HepG2 (cell line): ENCODE data around the gene CHCHD5. TPM values are rescaled to one million over a fixed set of nuclear protein-coding genes. Genes with fewer than 3 reads are reported as not detected.
A peak's percentile ranks its signal among the peaks of the same experiment; 100 is the strongest.

ENCODE experiments used
- DMAP1 ChIP-seq: IDR thresholded peaks from 2 replicates; pipeline ENCODE4 v1.6.1; 2016
- IRF2 ChIP-seq: IDR thresholded peaks from 2 replicates; pipeline ENCODE4 v1.6.1; 2018; ENCODE audit warnings: missing genetic modification reagents, missing compliant biosample characterization
- PHF20 ChIP-seq: sonication (generic); formaldehyde crosslinking; IDR thresholded peaks from 2 replicates; pipeline ENCODE4 v1.5.0; 2020; ENCODE audit warnings: mild to moderate bottlenecking, missing genetic modification reagents
- POLR2AphosphoS2 ChIP-seq: IDR thresholded peaks from 2 replicates; pipeline ENCODE4 v1.6.1; 2011; ENCODE audit warnings: low read depth, low read length, improper control_type of control experiment
- RFX5 ChIP-seq: IDR thresholded peaks from 2 replicates; pipeline ENCODE4 v1.6.1; 2011; ENCODE audit warnings: low read depth, low read length, improper control_type of control experiment
- RFXANK ChIP-seq: IDR thresholded peaks from 2 replicates; pipeline ENCODE4 v1.6.1; 2016
- RXRA ChIP-seq: sonication (generic); formaldehyde crosslinking; IDR thresholded peaks from 2 replicates; pipeline ENCODE4 v1.5.1; 2020; ENCODE audit warnings: missing genetic modification reagents
- SAFB2 ChIP-seq: sonication (generic); formaldehyde crosslinking; IDR thresholded peaks from 2 replicates; pipeline ENCODE4 v1.5.1; 2020; ENCODE audit warnings: missing genetic modification reagents, low read depth, mild to moderate bottlenecking, borderline replicate concordance
- SIX1 ChIP-seq: sonication (generic); formaldehyde crosslinking; IDR thresholded peaks from 2 replicates; pipeline ENCODE4 v1.4.0; 2020; ENCODE audit warnings: missing genetic modification reagents, borderline replicate concordance
- SP1 ChIP-seq, 2 experiments: fragments of 450-650 bp in 1 of 2; sonication (generic) in 1 of 2; formaldehyde crosslinking in 1 of 2; IDR thresholded peaks; 2 replicates each; pipeline versions ENCODE4 v1.4.0 to v1.6.1; 2016 to 2020; ENCODE audit warnings: missing genetic modification reagents in 1 of 2
- SRSF9 ChIP-seq: fragments of 200-400 bp; formaldehyde crosslinking; IDR thresholded peaks from 2 replicates; pipeline ENCODE4 v1.6.1; 2018; ENCODE audit warnings: borderline replicate concordance, mild to moderate bottlenecking, low read depth, low read length; ENCODE audit not compliant: insufficient read depth, poor library complexity, severe bottlenecking
- WIZ ChIP-seq: sonication (generic); formaldehyde crosslinking; IDR thresholded peaks from 2 replicates; pipeline ENCODE4 v1.5.1; 2020; ENCODE audit warnings: mild to moderate bottlenecking, missing genetic modification reagents
- ZC3H4 ChIP-seq: sonication (generic); formaldehyde crosslinking; IDR thresholded peaks from 2 replicates; pipeline ENCODE4 v1.4.0; 2020; ENCODE audit warnings: missing genetic modification reagents, borderline replicate concordance
- ZNF17 ChIP-seq: sonication (generic); formaldehyde crosslinking; IDR thresholded peaks from 2 replicates; pipeline ENCODE4 v1.5.0; 2020; ENCODE audit warnings: mild to moderate bottlenecking, missing genetic modification reagents
- ZNF703 ChIP-seq: sonication (generic); formaldehyde crosslinking; IDR thresholded peaks from 2 replicates; pipeline ENCODE4 v1.5.1; 2020; ENCODE audit warnings: missing genetic modification reagents, mild to moderate bottlenecking, moderate library complexity, borderline replicate concordance
- ZNF749 ChIP-seq: sonication (generic); formaldehyde crosslinking; IDR thresholded peaks from 2 replicates; pipeline ENCODE4 v1.8.0; 2022; ENCODE audit warnings: mild to moderate bottlenecking, missing genetic modification reagents, moderate library complexity, borderline replicate concordance
- ZNF768 ChIP-seq: sonication (generic); formaldehyde crosslinking; IDR thresholded peaks from 2 replicates; pipeline ENCODE4 v1.4.0; 2020; ENCODE audit warnings: missing genetic modification reagents
- ZNF83 ChIP-seq: sonication (generic); formaldehyde crosslinking; IDR thresholded peaks from 2 replicates; pipeline ENCODE4 v1.4.0; 2020; ENCODE audit warnings: missing genetic modification reagents, mild to moderate bottlenecking, borderline replicate concordance
- ZNF850 ChIP-seq: sonication (generic); formaldehyde crosslinking; conservative IDR thresholded peaks from 2 replicates; pipeline ENCODE4 v1.9.0; 2021; ENCODE audit warnings: mild to moderate bottlenecking, missing genetic modification reagents
- polyA plus RNA-seq, 8 experiments: library from polyadenylated mRNA; depleted of rRNA in 3 of 8; stranded (reverse) in 7 of 8; unstranded in 1 of 8; fragments of >200 nt; fragmentation: Illumina TruSeq in 4 of 8; extraction: Trizol in 4 of 8; gene quantifications; 2 replicates each; pipeline versions ENCODE4 v1.2.1 to v1.2.3, GENCODE V29; 2011 to 2016; ENCODE audit warnings: low read depth in 4 of 8, missing spikeins in 1 of 8, mixed read lengths in 1 of 8; ENCODE audit not compliant: insufficient read depth in 1 of 8
- total RNA-seq, 5 experiments: library from RNA; depleted of rRNA; stranded (reverse); fragments of >200 nt; fragmentation: Illumina TruSeq; extraction: Trizol; gene quantifications; 2 replicates each; pipeline ENCODE4 v1.2.3, GENCODE V29; 2016; ENCODE audit warnings: low read depth in 1 of 5
- TF ChIP-seq, protein P1 (sequence below): sonication (generic); formaldehyde crosslinking; conservative IDR thresholded peaks from 2 replicates; pipeline ENCODE4 v1.5.0; 2020; ENCODE audit warnings: missing genetic modification reagents
- TF ChIP-seq, protein P2 (sequence below): sonication (generic); formaldehyde crosslinking; IDR thresholded peaks from 2 replicates; pipeline ENCODE4 v1.4.0; 2020; ENCODE audit warnings: missing genetic modification reagents
- TF ChIP-seq, protein P3 (sequence below): sonication (generic); formaldehyde crosslinking; IDR thresholded peaks from 2 replicates; pipeline ENCODE4 v1.5.0; 2020; ENCODE audit warnings: missing genetic modification reagents

The CHCHD5 gene
- total and polyA plus RNA-seq, 2 of the 13 experiments (the other 11 are each of a cell fraction or from before 2014, with no cell fraction given): 19.0 to 23.9 TPM

DNA sequence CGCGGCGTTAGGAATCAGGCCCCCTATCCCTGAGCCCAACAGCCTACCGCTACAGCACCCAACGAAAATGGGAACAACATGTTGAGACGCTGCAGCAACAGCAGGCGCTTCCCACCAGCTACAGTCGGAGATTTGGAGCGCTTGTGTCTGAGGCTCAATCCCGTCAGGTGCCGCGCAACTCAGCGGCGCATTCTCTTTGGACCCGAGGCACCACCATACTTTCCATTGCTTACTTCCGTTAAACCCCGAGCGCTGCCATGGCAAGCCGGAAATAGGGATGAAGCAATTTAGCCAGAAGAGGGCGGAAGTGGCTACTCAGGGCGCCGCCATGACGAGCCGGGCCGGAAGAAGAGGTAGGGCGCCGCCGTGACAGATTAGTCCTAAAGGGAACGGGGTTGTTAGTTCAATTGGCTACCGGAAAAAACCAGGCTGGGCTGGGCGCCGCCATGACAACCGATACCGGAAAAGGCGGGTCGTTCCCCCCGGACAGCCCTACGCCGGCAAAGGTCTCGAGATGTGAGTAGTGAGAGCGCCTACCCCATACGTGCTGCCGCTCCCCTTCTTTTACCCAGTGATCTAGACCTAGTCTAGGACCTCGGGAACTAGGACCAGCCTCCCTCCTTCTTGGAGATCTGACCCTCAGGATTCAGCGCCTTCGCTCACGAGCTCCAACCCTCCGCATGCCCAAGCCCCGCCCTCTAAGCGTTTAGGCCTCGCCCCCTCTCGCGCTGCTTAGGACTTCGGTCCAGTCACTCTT is at the start of gene CHCHD5 (continued):
- TF ChIP-seq RFX5 (no peak), SP1 (IDR thresholded peaks at IDR 0.05) (no peak), SP1 (CRISPR knock-in tag; IDR thresholded peaks at IDR 0.05) (peak; percentile 68), SRSF9 (no peak), WIZ (CRISPR knock-in tag) (0 out of 2 replicates have a peak, but pooled peaks have one; percentile 29), RXRA (CRISPR knock-in tag) (peak; percentile 70; the same call in 1 of the 2 replicates), ZNF768 (CRISPR knock-in tag) (peak; percentile 18; the same call in 1 of the 2 replicates), ZNF17 (CRISPR knock-in tag) (no peak), ZNF703 (CRISPR knock-in tag) (peak; percentile 42; the same call in 1 of the 2 replicates), SAFB2 (CRISPR knock-in tag) (0 out of 2 replicates have a peak, but pooled peaks have one; percentile 74), RFXANK (CRISPR knock-in tag) (no peak), SIX1 (peak; percentile 21; the same call in 1 of the 2 replicates), ZC3H4 (CRISPR knock-in tag) (peak; percentile 21), ZNF850 (CRISPR knock-in tag) (peak; percentile 93; the same call in 1 of the 2 replicates), ZNF83 (CRISPR knock-in tag) (peak; percentile 85; the same call in 1 of the 2 replicates), DMAP1 (CRISPR knock-in tag) (peak; percentile 85; the same call in 1 of the 2 replicates), IRF2 (CRISPR knock-in tag) (peak; percentile 88), ZNF749 (CRISPR knock-in tag) (0 out of 2 replicates have a peak, but pooled peaks have one; percentile 15), POLR2AphosphoS2 (0 out of 2 replicates have a peak, but pooled peaks have one; percentile 49), PHF20 (CRISPR knock-in tag) (peak; percentile 97)
- TF ChIP-seq, protein P1, sequence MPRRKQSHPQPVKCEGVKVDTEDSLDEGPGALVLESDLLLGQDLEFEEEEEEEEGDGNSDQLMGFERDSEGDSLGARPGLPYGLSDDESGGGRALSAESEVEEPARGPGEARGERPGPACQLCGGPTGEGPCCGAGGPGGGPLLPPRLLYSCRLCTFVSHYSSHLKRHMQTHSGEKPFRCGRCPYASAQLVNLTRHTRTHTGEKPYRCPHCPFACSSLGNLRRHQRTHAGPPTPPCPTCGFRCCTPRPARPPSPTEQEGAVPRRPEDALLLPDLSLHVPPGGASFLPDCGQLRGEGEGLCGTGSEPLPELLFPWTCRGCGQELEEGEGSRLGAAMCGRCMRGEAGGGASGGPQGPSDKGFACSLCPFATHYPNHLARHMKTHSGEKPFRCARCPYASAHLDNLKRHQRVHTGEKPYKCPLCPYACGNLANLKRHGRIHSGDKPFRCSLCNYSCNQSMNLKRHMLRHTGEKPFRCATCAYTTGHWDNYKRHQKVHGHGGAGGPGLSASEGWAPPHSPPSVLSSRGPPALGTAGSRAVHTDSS (CRISPR knock-in tag): 0 out of 2 replicates have a peak, but pooled peaks have one; percentile 85
- TF ChIP-seq, protein P2, sequence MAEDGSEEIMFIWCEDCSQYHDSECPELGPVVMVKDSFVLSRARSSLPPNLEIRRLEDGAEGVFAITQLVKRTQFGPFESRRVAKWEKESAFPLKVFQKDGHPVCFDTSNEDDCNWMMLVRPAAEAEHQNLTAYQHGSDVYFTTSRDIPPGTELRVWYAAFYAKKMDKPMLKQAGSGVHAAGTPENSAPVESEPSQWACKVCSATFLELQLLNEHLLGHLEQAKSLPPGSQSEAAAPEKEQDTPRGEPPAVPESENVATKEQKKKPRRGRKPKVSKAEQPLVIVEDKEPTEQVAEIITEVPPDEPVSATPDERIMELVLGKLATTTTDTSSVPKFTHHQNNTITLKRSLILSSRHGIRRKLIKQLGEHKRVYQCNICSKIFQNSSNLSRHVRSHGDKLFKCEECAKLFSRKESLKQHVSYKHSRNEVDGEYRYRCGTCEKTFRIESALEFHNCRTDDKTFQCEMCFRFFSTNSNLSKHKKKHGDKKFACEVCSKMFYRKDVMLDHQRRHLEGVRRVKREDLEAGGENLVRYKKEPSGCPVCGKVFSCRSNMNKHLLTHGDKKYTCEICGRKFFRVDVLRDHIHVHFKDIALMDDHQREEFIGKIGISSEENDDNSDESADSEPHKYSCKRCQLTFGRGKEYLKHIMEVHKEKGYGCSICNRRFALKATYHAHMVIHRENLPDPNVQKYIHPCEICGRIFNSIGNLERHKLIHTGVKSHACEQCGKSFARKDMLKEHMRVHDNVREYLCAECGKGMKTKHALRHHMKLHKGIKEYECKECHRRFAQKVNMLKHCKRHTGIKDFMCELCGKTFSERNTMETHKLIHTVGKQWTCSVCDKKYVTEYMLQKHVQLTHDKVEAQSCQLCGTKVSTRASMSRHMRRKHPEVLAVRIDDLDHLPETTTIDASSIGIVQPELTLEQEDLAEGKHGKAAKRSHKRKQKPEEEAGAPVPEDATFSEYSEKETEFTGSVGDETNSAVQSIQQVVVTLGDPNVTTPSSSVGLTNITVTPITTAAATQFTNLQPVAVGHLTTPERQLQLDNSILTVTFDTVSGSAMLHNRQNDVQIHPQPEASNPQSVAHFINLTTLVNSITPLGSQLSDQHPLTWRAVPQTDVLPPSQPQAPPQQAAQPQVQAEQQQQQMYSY: 0 out of 2 replicates have a peak, but pooled peaks have one; percentile 54
- TF ChIP-seq, protein P3, sequence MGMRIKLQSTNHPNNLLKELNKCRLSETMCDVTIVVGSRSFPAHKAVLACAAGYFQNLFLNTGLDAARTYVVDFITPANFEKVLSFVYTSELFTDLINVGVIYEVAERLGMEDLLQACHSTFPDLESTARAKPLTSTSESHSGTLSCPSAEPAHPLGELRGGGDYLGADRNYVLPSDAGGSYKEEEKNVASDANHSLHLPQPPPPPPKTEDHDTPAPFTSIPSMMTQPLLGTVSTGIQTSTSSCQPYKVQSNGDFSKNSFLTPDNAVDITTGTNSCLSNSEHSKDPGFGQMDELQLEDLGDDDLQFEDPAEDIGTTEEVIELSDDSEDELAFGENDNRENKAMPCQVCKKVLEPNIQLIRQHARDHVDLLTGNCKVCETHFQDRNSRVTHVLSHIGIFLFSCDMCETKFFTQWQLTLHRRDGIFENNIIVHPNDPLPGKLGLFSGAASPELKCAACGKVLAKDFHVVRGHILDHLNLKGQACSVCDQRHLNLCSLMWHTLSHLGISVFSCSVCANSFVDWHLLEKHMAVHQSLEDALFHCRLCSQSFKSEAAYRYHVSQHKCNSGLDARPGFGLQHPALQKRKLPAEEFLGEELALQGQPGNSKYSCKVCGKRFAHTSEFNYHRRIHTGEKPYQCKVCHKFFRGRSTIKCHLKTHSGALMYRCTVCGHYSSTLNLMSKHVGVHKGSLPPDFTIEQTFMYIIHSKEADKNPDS (CRISPR knock-in tag): peak; percentile 75; the same call in 1 of the 2 replicates
